H1 (cell line): ENCODE results near the gene DPYSL3. TPM values are rescaled to one million over a fixed set of nuclear protein-coding genes. Genes with fewer than 3 reads are reported as not detected.

Experiments
- CTCF ChIA-PET: fragments of 300-600 bp; sonication (Branson Sonifier 250); formaldehyde crosslinking; loops from one replicate; lab custom pipeline; 2021; ENCODE audit not compliant: partially characterized antibody; lab: Charles Lee
- POLR2A ChIA-PET: fragments of 300-600 bp; sonication (Branson Sonifier 250); formaldehyde crosslinking; loops from one replicate; lab custom pipeline; 2021; ENCODE audit warnings: inconsistent platforms; ENCODE audit not compliant: partially characterized antibody; lab: Charles Lee
- DNase-seq, 2 experiments: peaks; one replicate each; pipeline versions ENCODE4 v3.0.0 to v3.0.0-alpha.2; 2010 to 2022; ENCODE audit warnings: low spot score in 2 of 2, low read depth in 1 of 2, mixed read lengths in 1 of 2
- FAIRE-seq: peaks from 2 replicates; lab custom pipeline; 2011; peaks lifted over from hg19 to GRCh38; lab: Jason Lieb, UNC
- H2AFZ ChIP-seq: 2 replicates; pipeline ENCODE4 v1.8.1; 2012; ENCODE audit warnings: low read length, inconsistent platforms
- H2AK5ac ChIP-seq: 2 replicates; pipeline ENCODE4 v1.6.1; 2013; ENCODE audit warnings: low read depth, low read length
- H2BK120ac ChIP-seq: replicated peaks from 2 replicates; pipeline ENCODE3; 2013; ENCODE audit warnings: low read depth, low read length, inconsistent platforms
- H2BK12ac ChIP-seq: 2 replicates; pipeline ENCODE4 v1.6.1; 2013; ENCODE audit warnings: low read depth, low read length
- H2BK15ac ChIP-seq: 2 replicates; pipeline ENCODE4 v1.6.1; 2013; ENCODE audit warnings: low read length
- H2BK20ac ChIP-seq: 2 replicates; pipeline ENCODE4 v1.6.1; 2013; ENCODE audit warnings: low read length
- H2BK5ac ChIP-seq: 2 replicates; pipeline ENCODE4 v1.6.1; 2013; ENCODE audit warnings: low read depth, low read length
- H3K14ac ChIP-seq: 2 replicates; pipeline ENCODE4 v1.6.1; 2013; ENCODE audit warnings: inconsistent platforms; ENCODE audit not compliant: insufficient read length
- H3K18ac ChIP-seq: 2 replicates; pipeline ENCODE4 v1.6.1; 2013; ENCODE audit warnings: low read length; ENCODE audit errors: extremely low read depth
- H3K23ac ChIP-seq: 2 replicates; pipeline ENCODE4 v1.6.1; 2013; ENCODE audit warnings: inconsistent platforms; ENCODE audit not compliant: insufficient read length
- H3K23me2 ChIP-seq: 2 replicates; pipeline ENCODE4 v1.6.1; 2013; ENCODE audit warnings: low read depth, low read length
- H3K27ac ChIP-seq: 2 replicates; pipeline ENCODE4 v1.6.1; 2011; ENCODE audit warnings: low read depth, low read length, inconsistent platforms
- H3K27me3 ChIP-seq, 4 experiments: replicated peaks in 1 of 4; 1 replicate in 1 of 4; 2 replicates in 3 of 4; pipeline versions ENCODE4 v1.6.1 to v1.8.1; 2011 to 2013; ENCODE audit warnings: low read length in 3 of 4, mild to moderate bottlenecking in 3 of 4, inconsistent platforms in 2 of 4, mixed read lengths in 2 of 4, moderate library complexity in 1 of 4; ENCODE audit not compliant: control insufficient read depth in 3 of 4, insufficient read depth in 3 of 4; ENCODE audit errors: extremely low read depth in 1 of 4
- H3K36me3 ChIP-seq, 4 experiments: 2 replicates each; pipeline versions ENCODE4 v1.6.1 to v1.8.1; 2011 to 2013; ENCODE audit warnings: mild to moderate bottlenecking in 4 of 4, low read length in 3 of 4, moderate library complexity in 2 of 4, control low read depth in 1 of 4, inconsistent platforms in 1 of 4; ENCODE audit not compliant: insufficient read depth in 4 of 4, control insufficient read depth in 2 of 4
- H3K4ac ChIP-seq: replicated peaks from 2 replicates; pipeline ENCODE3; 2013; ENCODE audit warnings: low read length, low read depth, mixed read lengths, inconsistent platforms; ENCODE audit not compliant: insufficient read length
- H3K4me1 ChIP-seq, 4 experiments: replicated peaks in 1 of 4; 1 replicate in 1 of 4; 2 replicates in 3 of 4; pipeline versions ENCODE4 v1.6.1 to v1.8.1; 2011 to 2013; ENCODE audit warnings: low read length in 3 of 4, inconsistent platforms in 2 of 4, mixed read lengths in 1 of 4; ENCODE audit not compliant: insufficient read depth in 4 of 4, control insufficient read depth in 3 of 4
- H3K4me2 ChIP-seq, 2 experiments: 2 replicates each; pipeline versions ENCODE4 v1.6.1 to v1.8.1; 2011 to 2013; ENCODE audit warnings: low read depth in 2 of 2, low read length in 2 of 2, control low read depth in 1 of 2, inconsistent platforms in 1 of 2, mild to moderate bottlenecking in 1 of 2; ENCODE audit not compliant: insufficient read depth in 1 of 2
- H3K4me3 ChIP-seq, 4 experiments: fragments of 200-600, 300-600 bp in 1 of 4; sonication (generic), shearing (Covaris generic), sonication (Bioruptor Twin) in 1 of 4; 2 replicates each; pipeline versions ENCODE4 v1.5.1 to v1.8.1; 2011 to 2016; ENCODE audit warnings: low read length in 4 of 4, low read depth in 3 of 4, control low read depth in 2 of 4, inconsistent platforms in 2 of 4, mild to moderate bottlenecking in 2 of 4, mixed read lengths in 1 of 4, moderate library complexity in 1 of 4; ENCODE audit not compliant: insufficient read depth in 2 of 4; ENCODE audit errors: extremely low read depth in 1 of 4
- H3K56ac ChIP-seq: replicated peaks from 2 replicates; pipeline ENCODE3; 2013; ENCODE audit warnings: low read depth, mild to moderate bottlenecking, mixed read lengths, low read length, inconsistent platforms; ENCODE audit not compliant: insufficient read length
- H3K79me1 ChIP-seq: 2 replicates; pipeline ENCODE4 v1.6.1; 2013; ENCODE audit warnings: low read depth, low read length, control low read depth
- H3K79me2 ChIP-seq, 2 experiments: 2 replicates each; pipeline versions ENCODE4 v1.6.1 to v1.8.1; 2012 to 2013; ENCODE audit warnings: low read length in 2 of 2, mild to moderate bottlenecking in 2 of 2, inconsistent platforms in 1 of 2; ENCODE audit not compliant: insufficient read depth in 2 of 2, control insufficient read depth in 1 of 2
- H3K9ac ChIP-seq, 4 experiments: replicated peaks in 1 of 4; 1 replicate in 1 of 4; 2 replicates in 3 of 4; pipeline versions ENCODE4 v1.6.1 to v1.8.1; 2011 to 2013; ENCODE audit warnings: low read depth in 3 of 4, low read length in 3 of 4, control low read depth in 2 of 4, mild to moderate bottlenecking in 2 of 4, moderate library complexity in 2 of 4, inconsistent platforms in 1 of 4; ENCODE audit errors: extremely low read depth in 1 of 4
- H3K9me3 ChIP-seq, 2 experiments: 2 replicates each; pipeline versions ENCODE4 v1.6.1 to v1.8.1; 2012 to 2013; ENCODE audit warnings: mild to moderate bottlenecking in 2 of 2, moderate library complexity in 2 of 2, control low read depth in 1 of 2, inconsistent platforms in 1 of 2, low read depth in 1 of 2, low read length in 1 of 2, mixed read lengths in 1 of 2; ENCODE audit not compliant: insufficient read depth in 2 of 2
- H4K20me1 ChIP-seq, 2 experiments: replicated peaks in 1 of 2; 2 replicates each; pipeline versions ENCODE3 to v1.8.1; 2011 to 2013; ENCODE audit warnings: inconsistent platforms in 2 of 2, low read length in 2 of 2, mild to moderate bottlenecking in 1 of 2; ENCODE audit not compliant: insufficient read depth in 2 of 2, control insufficient read depth in 1 of 2
- H4K5ac ChIP-seq: 2 replicates; pipeline ENCODE4 v1.6.1; 2013; ENCODE audit warnings: low read length, low read depth, mixed read lengths, inconsistent platforms; ENCODE audit not compliant: insufficient read length
- H4K8ac ChIP-seq: 2 replicates; pipeline ENCODE4 v1.8.0; 2013; ENCODE audit warnings: mild to moderate bottlenecking, moderate library complexity, low read length, inconsistent platforms; ENCODE audit not compliant: insufficient read depth; ENCODE audit errors: extremely low read depth
- H4K91ac ChIP-seq: replicated peaks from 2 replicates; pipeline ENCODE3; 2013; ENCODE audit warnings: low read length, mixed read lengths, inconsistent platforms; ENCODE audit not compliant: insufficient read length
- BRCA1 ChIP-seq: IDR thresholded peaks from 2 replicates; pipeline ENCODE4 v1.6.1; 2012; ENCODE audit warnings: low read depth, low read length, improper control_type of control experiment
- CREB1 ChIP-seq: IDR thresholded peaks from 2 replicates; pipeline ENCODE4 v1.6.1; 2012; ENCODE audit warnings: inconsistent platforms
- EGR1 ChIP-seq: IDR thresholded peaks from 2 replicates; pipeline ENCODE4 v1.6.1; 2011; ENCODE audit warnings: low read depth, low read length, borderline replicate concordance
- HDAC2 ChIP-seq, 2 experiments: fragments of 300-600 bp in 1 of 2; sonication (generic) in 1 of 2; IDR thresholded peaks; 2 replicates each; pipeline ENCODE4 v1.6.1; 2011 to 2012; ENCODE audit warnings: low read depth in 2 of 2, low read length in 2 of 2, mild to moderate bottlenecking in 2 of 2, moderate library complexity in 2 of 2, borderline replicate concordance in 1 of 2, inconsistent platforms in 1 of 2
- HDAC6 ChIP-seq: IDR thresholded peaks from one replicate; pipeline ENCODE4 v1.7.1; 2012; ENCODE audit warnings: low read depth, mild to moderate bottlenecking, inconsistent platforms, low read length, moderate library complexity
- JUN ChIP-seq: IDR thresholded peaks from 2 replicates; pipeline ENCODE4 v1.6.1; 2011; ENCODE audit warnings: low read depth, mild to moderate bottlenecking, improper control_type of control experiment, low read length
- JUND ChIP-seq: IDR thresholded peaks from 2 replicates; pipeline ENCODE4 v1.6.1; 2011; ENCODE audit warnings: mild to moderate bottlenecking, improper control_type of control experiment, low read length
- KDM1A ChIP-seq: fragments of 200-600, 300-600 bp; sonication (generic); IDR thresholded peaks from 2 replicates; pipeline ENCODE4 v1.7.1; 2016; ENCODE audit warnings: mild to moderate bottlenecking, low read length, borderline replicate concordance
- KDM4A ChIP-seq: IDR thresholded peaks from one replicate; pipeline ENCODE4 v1.7.1; 2012; ENCODE audit warnings: low read depth, mild to moderate bottlenecking, moderate library complexity, low read length, inconsistent platforms; ENCODE audit not compliant: severe bottlenecking
- NANOG ChIP-seq: IDR thresholded peaks from 2 replicates; pipeline ENCODE4 v1.6.1; 2011; ENCODE audit warnings: low read length, low read depth, mild to moderate bottlenecking, inconsistent platforms; ENCODE audit not compliant: insufficient read depth, poor library complexity, severe bottlenecking
- POLR2A ChIP-seq, 2 experiments: IDR thresholded peaks; 1 replicate in 1 of 2; 2 replicates in 1 of 2; pipeline ENCODE4 v1.6.1; 2011; ENCODE audit warnings: low read depth in 2 of 2, low read length in 2 of 2, mild to moderate bottlenecking in 2 of 2; ENCODE audit errors: control extremely low read depth in 1 of 2
- SIRT6 ChIP-seq: IDR thresholded peaks from one replicate; pipeline ENCODE4 v1.7.1; 2012; ENCODE audit warnings: low read length, inconsistent platforms
- SIX5 ChIP-seq: IDR thresholded peaks from 2 replicates; pipeline ENCODE4 v1.6.1; 2011; ENCODE audit warnings: mild to moderate bottlenecking, low read depth, low read length
- SP1 ChIP-seq: IDR thresholded peaks from 2 replicates; pipeline ENCODE4 v1.6.1; 2011; ENCODE audit warnings: low read depth, low read length
- ZNF274 ChIP-seq: IDR thresholded peaks from 2 replicates; pipeline ENCODE4 v1.7.0; 2012; ENCODE audit warnings: low read length, borderline replicate concordance; ENCODE audit errors: extremely low read depth
- WGBS, 2 experiments: shearing (Covaris generic) in 1 of 2; methylation state at CpG; one replicate each; pipeline versions ENCODE4 v1.1.6 to v1.1.7; 2013 to 2015; ENCODE audit warnings: low lambda C conversion rate in 2 of 2, mixed read lengths in 2 of 2, inconsistent platforms in 1 of 2, low coverage in 1 of 2, missing lambda C conversion rate in 1 of 2; ENCODE audit not compliant: insufficient replicate concordance in 2 of 2, insufficient coverage in 1 of 2, insufficient read length in 1 of 2; ENCODE audit errors: extremely low coverage in 1 of 2, missing lambda C conversion rate in 1 of 2; 5-methylcytosine and 5-hydroxymethylcytosine counted together
- polyA plus RNA-seq, 7 experiments: library from polyadenylated mRNA; depleted of rRNA in 3 of 7; stranded (reverse) in 5 of 7; unstranded in 2 of 7; fragments of >200 nt in 5 of 7; fragments of 200-250 nt in 2 of 7; gene quantifications; 1 replicate in 5 of 7; 2 replicates in 1 of 7; 4 replicates in 1 of 7; pipeline versions ENCODE4 v1.2.1 to v1.2.3, GENCODE V29; 2011 to 2013; ENCODE audit warnings: missing spikeins in 2 of 7, mixed read lengths in 2 of 7
- total RNA-seq: library from RNA; stranded (reverse); fragmentation: NEBNext Ultra II Directional; extraction: Animal tissue kit (Norgen Biotek cat#: 25700); gene quantifications from 2 replicates; pipeline ENCODE4 v1.2.1, GENCODE V29; 2021
- TF ChIP-seq, protein P1 (sequence below): IDR thresholded peaks from 2 replicates; pipeline ENCODE4 v1.6.1; 2012; ENCODE audit warnings: inconsistent platforms

DPYSL3 gene
- total and polyA plus RNA-seq, 2 of the 8 experiments (the other 6 are each of a cell fraction or from before 2014, with no cell fraction given), result 268 to 387 TPM

- POLR2A ChIA-PET, result no interaction called here
- Histone ChIP-seq H3K56ac (no peak overlapping the region), H2BK5ac (no peak overlapping the region), H2AK5ac (no peak overlapping the region), H3K36me3 (no peaks in the 10 kb centered on the region), H3K27me3 (no peaks in the 10 kb centered on the region), H2BK12ac (no peak overlapping the region), H3K4me2 (no peak overlapping the region), H4K5ac (no peak overlapping the region), H3K9ac (no peak overlapping the region), H2BK20ac (no peak overlapping the region), H3K4me1 (peaks cover 0 to 7% (median 4%) of the 10 kb centered on the region in 4 experiments; a peak in 4 of 7 replicates), H2BK120ac (no peak overlapping the region), H2AFZ (no peak overlapping the region), H3K18ac (no peak overlapping the region), H3K79me1 (no peaks in the 10 kb centered on the region), H2BK15ac (no peak overlapping the region), H3K23me2 (no peaks in the 10 kb centered on the region), H4K91ac (no peak overlapping the region), H3K14ac (no peak overlapping the region), H3K27ac (no peak overlapping the region), H3K79me2 (no peaks in the 10 kb centered on the region), H3K4me3 (no peak overlapping the region), H3K23ac (no peak overlapping the region), H3K9me3 (no peaks in the 10 kb centered on the region), H4K20me1 (no peaks in the 10 kb centered on the region), H4K8ac (no peak overlapping the region), H3K4ac (no peak overlapping the region)
- FAIRE-seq (no peak), DNase-seq (no peak)
- 75% methylated on average over 4 of the region's 4 CpGs; no CpG with 5 or more reads in 1 of the 2 experiments for WGBS, 2 experiments
- CTCF ChIA-PET, result no interaction called here
- TF ChIP-seq CREB1 (no peak), EGR1 (no peak), ZNF274 (no peak), SIRT6 (no peak), KDM4A (no peak), NANOG (no peak), SP1 (no peak), HDAC2 (IDR thresholded peaks at IDR 0.05; ENCODE audit: borderline replicate concordance in 1 of 2, low read depth in 2 of 2, low read length in 2 of 2) (no peak), HDAC6 (no peak), BRCA1 (no peak), JUND (no peak), KDM1A (no peak), POLR2A (IDR thresholded peaks at IDR 0.05; ENCODE audit: control extremely low read depth in 1 of 2, low read depth in 2 of 2, low read length in 2 of 2) (no peak), JUN (no peak), SIX5 (no peak)
- TF ChIP-seq, protein P1, sequence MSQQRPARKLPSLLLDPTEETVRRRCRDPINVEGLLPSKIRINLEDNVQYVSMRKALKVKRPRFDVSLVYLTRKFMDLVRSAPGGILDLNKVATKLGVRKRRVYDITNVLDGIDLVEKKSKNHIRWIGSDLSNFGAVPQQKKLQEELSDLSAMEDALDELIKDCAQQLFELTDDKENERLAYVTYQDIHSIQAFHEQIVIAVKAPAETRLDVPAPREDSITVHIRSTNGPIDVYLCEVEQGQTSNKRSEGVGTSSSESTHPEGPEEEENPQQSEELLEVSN, result no peak
Measured at GRCh38 chr5:147523069-147523468, 13.2 kb upstream of the DPYSL3 start.
